ENCODE measurements around the gene TMEM18. TPM values are rescaled to one million over a fixed set of nuclear protein-coding genes. Genes with fewer than 3 reads are reported as not detected.

Gene TMEM18
- total RNA-seq, 2 experiments from 2014 or later: 26.3 to 28.3 TPM

DNA sequence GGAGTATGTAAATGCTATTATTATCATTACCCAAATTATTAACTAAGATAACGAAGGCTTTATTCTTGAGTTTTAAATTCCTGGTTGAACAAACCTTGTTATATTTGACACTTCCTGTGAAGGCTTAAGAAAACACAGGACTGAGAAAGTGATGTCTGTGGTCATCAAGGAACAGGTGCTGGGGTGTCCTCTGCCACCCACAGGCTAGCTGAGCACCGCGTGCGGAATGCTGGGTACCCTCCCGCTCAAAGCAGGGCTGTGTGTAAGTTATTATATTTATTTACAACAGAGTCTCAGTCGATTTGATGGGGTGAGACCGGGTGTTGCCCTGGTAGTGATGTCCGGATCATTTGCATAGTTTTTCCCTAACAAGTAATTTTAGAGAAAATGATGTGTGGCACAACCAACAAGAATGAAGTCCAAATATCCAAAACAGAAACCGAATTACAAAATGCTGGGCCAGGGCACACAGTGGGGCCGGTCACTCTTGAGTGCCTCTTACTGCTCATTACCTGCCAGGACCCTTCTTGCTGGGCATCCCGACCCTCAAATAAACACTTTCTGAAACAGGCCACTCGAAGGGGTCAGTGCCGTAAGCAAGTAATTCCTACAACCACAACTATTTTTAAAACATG lies 49.2 kb downstream of the TMEM18 start:
- no peak overlapping the region for H3K4me3 Mint-ChIP-seq
- H3K4me1 Mint-ChIP-seq: no peaks in the 10 kb centered on the region
- H3K9me3 Mint-ChIP-seq: no peaks in the 10 kb centered on the region
- no peaks in the 10 kb centered on the region for H3K36me3 Mint-ChIP-seq (ENCODE audit: low read depth)
- H3K27ac Mint-ChIP-seq: no peak overlapping the region
- H3K27me3 Mint-ChIP-seq: peaks cover 3% of the 10 kb centered on the region
- POLR2A ChIA-PET: no interaction called here
- CTCF ChIA-PET: no interaction called here
- no peak for DNase-seq

GRCh38 chr2:627340-627709 lies 49.9 kb downstream of the TMEM18 start:
- ChIA-PET POLR2A (no interaction called here), CTCF (no interaction called here)
- H3K27me3 Mint-ChIP-seq: peaks cover 2% of the 10 kb centered on the region
- no peaks in the 10 kb centered on the region for H3K36me3 Mint-ChIP-seq (ENCODE audit: low read depth)
- H3K4me1 Mint-ChIP-seq: no peaks in the 10 kb centered on the region
- H3K9me3 Mint-ChIP-seq: no peaks in the 10 kb centered on the region
- H3K4me3 Mint-ChIP-seq: no peak overlapping the region
- no peak for DNase-seq
- no peak overlapping the region for H3K27ac Mint-ChIP-seq

DNA sequence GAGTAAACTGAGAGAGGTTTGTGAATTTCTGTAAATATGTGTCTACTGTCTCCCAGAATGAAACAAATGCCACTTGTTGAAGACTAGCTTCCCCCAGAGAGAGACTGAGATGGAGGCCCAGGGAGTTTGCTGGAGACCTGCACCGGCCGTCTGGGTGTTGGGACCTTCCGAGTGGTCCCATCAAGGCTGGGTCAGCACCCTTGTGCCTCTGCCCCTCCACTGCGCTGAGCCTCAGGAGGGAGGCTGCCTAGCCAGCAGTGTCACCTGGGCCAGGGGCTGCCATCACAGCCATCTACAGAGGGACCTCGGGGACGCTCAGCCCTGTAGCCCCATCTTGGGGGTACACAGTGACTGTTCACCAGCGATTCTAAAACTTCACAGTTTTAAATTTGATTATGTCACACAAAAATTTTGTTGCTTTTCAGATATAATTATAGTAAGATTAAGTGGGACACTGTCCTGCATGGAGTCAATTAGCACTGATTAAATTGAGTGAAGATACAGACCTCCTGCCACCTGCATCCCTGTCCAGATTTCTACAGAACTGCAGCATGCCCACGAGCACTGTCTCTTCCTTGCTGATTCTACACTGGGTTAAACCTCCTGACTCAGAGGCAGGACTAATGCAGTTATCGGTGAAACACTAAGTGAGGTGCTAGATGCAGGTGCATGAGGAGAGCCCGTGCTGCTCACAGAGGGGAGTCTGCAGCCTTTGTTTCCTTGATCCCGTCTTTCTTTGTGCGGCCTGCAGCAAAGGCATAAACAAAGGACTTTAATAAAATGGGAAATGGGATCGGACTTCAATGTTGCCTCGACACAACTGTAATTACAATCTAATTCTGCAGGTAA lies 50.5 kb downstream of the TMEM18 start:
- no peaks in the 10 kb centered on the region for H3K9me3 Mint-ChIP-seq
- no peak overlapping the region for H3K27ac Mint-ChIP-seq
- H3K4me1 Mint-ChIP-seq: no peaks in the 10 kb centered on the region
- ChIA-PET POLR2A (no interaction called here), CTCF (interaction anchor here (1.2 kb wide), 1 partner anchor 11 kb away, joined by 3 read pairs; no protein-coding TSS in a partner anchor)
- H3K36me3 Mint-ChIP-seq (ENCODE audit: low read depth): no peaks in the 10 kb centered on the region
- no peak for DNase-seq
- H3K27me3 Mint-ChIP-seq: peaks cover under 1% of the 10 kb centered on the region
- H3K4me3 Mint-ChIP-seq: no peak overlapping the region

- CTCF ChIA-PET: interaction anchor here (1.2 kb wide), 1 partner anchor 12 kb away, joined by 3 read pairs; no protein-coding TSS in a partner anchor
- H3K27ac Mint-ChIP-seq: no peak overlapping the region
- POLR2A ChIA-PET: no interaction called here
- no peaks in the 10 kb centered on the region for H3K4me1 Mint-ChIP-seq
- no peak for DNase-seq
- no peak overlapping the region for H3K4me3 Mint-ChIP-seq
- H3K27me3 Mint-ChIP-seq: no peaks in the 10 kb centered on the region
- no peaks in the 10 kb centered on the region for H3K9me3 Mint-ChIP-seq
- H3K36me3 Mint-ChIP-seq (ENCODE audit: low read depth): no peaks in the 10 kb centered on the region
Observed at GRCh38 chr2:625415-626333, 51.5 kb downstream of the TMEM18 start.

GRCh38 chr2:624551-625347 lies 52.5 kb downstream of the TMEM18 start:
- CTCF ChIA-PET: no interaction called here

GRCh38 chr2:624096-624495 lies 53.1 kb downstream of the TMEM18 start:
- Mint-ChIP-seq H3K9me3 (no peaks in the 10 kb centered on the region), H3K27ac (no peak overlapping the region), H3K4me1 (no peaks in the 10 kb centered on the region), H3K4me3 (no peak overlapping the region), H3K27me3 (no peaks in the 10 kb centered on the region), H3K36me3 (ENCODE audit: low read depth) (no peaks in the 10 kb centered on the region)
- no peak for DNase-seq
- ChIA-PET CTCF (no interaction called here), POLR2A (no interaction called here)

More at GRCh38 chr2:624551-625347, 52.5 kb downstream of the TMEM18 start:
- Mint-ChIP-seq H3K9me3 (no peaks in the 10 kb centered on the region), H3K27me3 (no peaks in the 10 kb centered on the region), H3K36me3 (ENCODE audit: low read depth) (no peaks in the 10 kb centered on the region), H3K4me1 (no peaks in the 10 kb centered on the region), H3K27ac (no peak overlapping the region), H3K4me3 (no peak overlapping the region)
- POLR2A ChIA-PET: no interaction called here
- no peak for DNase-seq

DNA sequence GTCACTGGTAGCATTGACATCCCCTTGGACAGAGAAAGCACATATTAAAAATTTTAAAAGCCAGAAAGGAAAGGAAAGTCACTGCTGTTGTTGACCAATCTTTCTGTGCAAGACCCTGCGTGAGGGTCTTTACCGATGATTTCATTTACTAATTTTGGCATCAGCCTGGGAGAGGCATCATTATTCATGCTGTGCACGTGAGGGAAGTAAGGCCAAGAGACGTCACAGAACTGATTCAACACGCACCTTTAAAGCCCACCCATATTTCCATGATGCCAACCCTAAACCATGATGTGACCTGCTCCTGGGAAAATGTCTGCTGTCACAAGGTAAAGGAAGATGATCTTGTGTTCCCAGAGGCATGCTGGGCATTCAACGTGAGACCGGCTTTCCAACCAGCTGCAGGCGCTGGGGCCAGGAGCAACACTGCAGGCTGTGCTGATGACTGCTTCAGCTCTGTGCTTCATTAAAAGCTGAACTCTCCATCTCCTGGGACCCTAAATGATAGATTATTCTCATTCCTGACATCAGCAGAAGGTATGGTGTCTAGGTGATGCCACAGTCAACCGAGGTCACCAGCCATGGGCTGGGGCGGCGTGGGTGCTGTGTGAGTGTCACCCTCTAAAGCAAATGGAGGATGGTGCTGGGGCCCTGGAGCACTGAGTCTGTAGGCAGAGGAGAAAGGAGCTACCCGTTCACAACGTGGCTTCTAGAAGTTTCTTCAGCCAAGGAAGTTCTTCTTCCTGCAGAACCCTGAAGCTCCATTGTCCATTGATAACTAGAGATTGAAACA lies 53.9 kb downstream of the TMEM18 start:
- Mint-ChIP-seq H3K9me3 (no peaks in the 10 kb centered on the region), H3K27me3 (no peaks in the 10 kb centered on the region), H3K27ac (no peak overlapping the region), H3K4me1 (no peaks in the 10 kb centered on the region), H3K4me3 (no peak overlapping the region), H3K36me3 (ENCODE audit: low read depth) (no peaks in the 10 kb centered on the region)
- POLR2A ChIA-PET: no interaction called here
- CTCF ChIA-PET: no interaction called here
- no peak for DNase-seq

- no peak overlapping the region for H3K27ac Mint-ChIP-seq
- H3K36me3 Mint-ChIP-seq (ENCODE audit: low read depth): no peaks in the 10 kb centered on the region
- POLR2A ChIA-PET: no interaction called here
Observed at GRCh38 chr2:622357-622756, 54.8 kb downstream of the TMEM18 start.

GRCh38 chr2:621303-622099 lies 55.7 kb downstream of the TMEM18 start:
- Mint-ChIP-seq H3K27ac (no peak overlapping the region), H3K4me1 (no peaks in the 10 kb centered on the region), H3K36me3 (ENCODE audit: low read depth) (no peaks in the 10 kb centered on the region), H3K27me3 (no peaks in the 10 kb centered on the region), H3K9me3 (no peaks in the 10 kb centered on the region), H3K4me3 (no peak overlapping the region)
- ChIA-PET POLR2A (no interaction called here), CTCF (interaction anchor here (0.8 kb wide), 1 partner anchor 15 kb away, joined by 3 read pairs; no protein-coding TSS in a partner anchor)
- no peak for DNase-seq

More at GRCh38 chr2:622357-622756, 54.8 kb downstream of the TMEM18 start:
- no peak overlapping the region for H3K4me3 Mint-ChIP-seq
- H3K27me3 Mint-ChIP-seq: no peaks in the 10 kb centered on the region
- DNase-seq: no peak
- H3K9me3 Mint-ChIP-seq: no peaks in the 10 kb centered on the region
- H3K4me1 Mint-ChIP-seq: no peaks in the 10 kb centered on the region
- CTCF ChIA-PET: interaction anchor here (0.8 kb wide), 1 partner anchor 14 kb away, joined by 3 read pairs; no protein-coding TSS in a partner anchor

- H3K4me3 Mint-ChIP-seq: no peak overlapping the region
- H3K36me3 Mint-ChIP-seq (ENCODE audit: low read depth): no peaks in the 10 kb centered on the region
- no peaks in the 10 kb centered on the region for H3K9me3 Mint-ChIP-seq
- no peaks in the 10 kb centered on the region for H3K27me3 Mint-ChIP-seq
- H3K27ac Mint-ChIP-seq: no peak overlapping the region
- CTCF ChIA-PET: interaction anchor here (1.3 kb wide), 1 partner anchor 16 kb away, joined by 3 read pairs; no protein-coding TSS in a partner anchor
- no peak for DNase-seq
- no peaks in the 10 kb centered on the region for H3K4me1 Mint-ChIP-seq
- POLR2A ChIA-PET: no interaction called here
Observed at GRCh38 chr2:620471-621302, 56.5 kb downstream of the TMEM18 start.

DNA sequence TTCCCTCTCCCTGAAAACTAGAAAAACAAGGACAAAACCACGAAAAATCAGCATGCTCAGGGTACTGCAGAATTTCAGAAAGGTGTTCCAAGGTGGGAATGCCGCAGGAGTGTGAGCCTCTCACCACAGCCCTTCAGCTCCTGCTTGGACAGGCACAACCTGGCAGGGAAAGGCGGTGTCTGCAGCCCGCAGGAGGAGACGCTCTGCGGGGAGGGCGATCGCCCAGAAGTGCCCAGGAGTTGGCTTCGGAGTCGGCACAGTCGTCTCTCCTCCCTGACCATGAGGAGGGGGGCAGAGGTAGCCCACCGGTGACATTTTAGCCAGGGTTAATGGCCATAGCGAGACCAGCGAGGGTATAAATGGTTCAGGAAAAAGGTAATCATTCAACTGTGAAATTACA lies 57.2 kb downstream of the TMEM18 start:
- Mint-ChIP-seq H3K27ac (no peak overlapping the region), H3K4me1 (no peaks in the 10 kb centered on the region), H3K27me3 (no peaks in the 10 kb centered on the region), H3K36me3 (ENCODE audit: low read depth) (no peaks in the 10 kb centered on the region), H3K9me3 (no peaks in the 10 kb centered on the region), H3K4me3 (no peak overlapping the region)
- CTCF ChIA-PET: interaction anchor here (0.6 to 1.3 kb wide), 2 partner anchors 17 to 58 kb away, joined by 3 to 4 read pairs; no protein-coding TSS in a partner anchor
- POLR2A ChIA-PET: no interaction called here
- DNase-seq: no peak
